HG03575 (cell line): ENCODE results near the gene ZSWIM5.

Experiments
- ATAC-seq: cut with Tn5 transposase; IDR thresholded peaks from one replicate; pipeline ENCODE4 v1.9.1; 2021; ENCODE audit not compliant: unreplicated experiment, insufficient number of reproducible peaks, low FRiP score; ENCODE audit errors: extremely low read depth

Gene ZSWIM5

GRCh38 chr1:45044916-45045315 lies 161.5 kb downstream of the ZSWIM5 start:
- ATAC-seq, result no peak

- no peak for ATAC-seq
These were observed 163.3 kb downstream of the ZSWIM5 start for GRCh38 chr1:45043094-45043493.

- no peak for ATAC-seq
These were observed 166.1 kb downstream of the ZSWIM5 start for GRCh38 chr1:45040297-45040696.

GRCh38 chr1:45038661-45039364 lies 167.6 kb downstream of the ZSWIM5 start:
- ATAC-seq, result no peak

- ATAC-seq, result no peak
These were observed 168.2 kb downstream of the ZSWIM5 start for GRCh38 chr1:45038240-45038639.

GRCh38 chr1:45037456-45037855 lies 168.9 kb downstream of the ZSWIM5 start:
- ATAC-seq, result no peak

GRCh38 chr1:45035631-45036301 lies 170.6 kb downstream of the ZSWIM5 start:
- no peak for ATAC-seq

- ATAC-seq, result peak; percentile 68
These were observed 173.0 kb downstream of the ZSWIM5 start for GRCh38 chr1:45033356-45033755.

- no peak for ATAC-seq
These were observed 173.6 kb downstream of the ZSWIM5 start for GRCh38 chr1:45032837-45033236.

GRCh38 chr1:45026446-45026845 lies 180.0 kb downstream of the ZSWIM5 start:
- ATAC-seq, result no peak

GRCh38 chr1:45023663-45024062 lies 182.7 kb downstream of the ZSWIM5 start:
- no peak for ATAC-seq

- no peak for ATAC-seq
These were observed 187.7 kb downstream of the ZSWIM5 start for GRCh38 chr1:45018599-45019230.

GRCh38 chr1:45016767-45017166 lies 189.6 kb downstream of the ZSWIM5 start:
- no peak for ATAC-seq

- no peak for ATAC-seq
These were observed 190.2 kb downstream of the ZSWIM5 start for GRCh38 chr1:45016090-45016697.

GRCh38 chr1:45015683-45016082 lies 190.7 kb downstream of the ZSWIM5 start:
- ATAC-seq, result no peak

GRCh38 chr1:45014321-45015028 lies 191.9 kb downstream of the ZSWIM5 start:
- ATAC-seq, result no peak

- ATAC-seq, result no peak
These were observed 192.7 kb downstream of the ZSWIM5 start for GRCh38 chr1:45013551-45014209.

GRCh38 chr1:45012639-45013278 lies 193.6 kb downstream of the ZSWIM5 start:
- ATAC-seq, result no peak
